GM21367 (cell line): ENCODE measurements around the gene TACC3.

Experiments used
- ATAC-seq: cut with Tn5 transposase; IDR thresholded peaks from one replicate; pipeline ENCODE4 v1.9.1; 2021; ENCODE audit not compliant: unreplicated experiment

The TACC3 gene

GRCh38 chr4:1788254-1788973 lies 67.1 kb downstream of the TACC3 start:
- no peak for ATAC-seq

GRCh38 chr4:1789552-1789951 lies 68.2 kb downstream of the TACC3 start:
- ATAC-seq: no peak

- ATAC-seq: no peak
Observed at GRCh38 chr4:1790005-1790404, 68.7 kb downstream of the TACC3 start.

- ATAC-seq: no peak
Observed at GRCh38 chr4:1792158-1792831, 71.0 kb downstream of the TACC3 start.

- ATAC-seq: peak; percentile 50
Observed at GRCh38 chr4:1792832-1793495, 71.6 kb downstream of the TACC3 start, which contains the start of gene FGFR3. Gene FGFR3, plus strand, starts transcription at chr4:1793293. Its CDS starts 642 bp downstream, at chr4:1793935.

- ATAC-seq: no peak
Observed at GRCh38 chr4:1793496-1793840, 72.1 kb downstream of the TACC3 start.

- no peak for ATAC-seq
Observed at GRCh38 chr4:1793940-1794808, 72.9 kb downstream of the TACC3 start.
